ENCODE results near the gene NFATC3.

The NFATC3 gene

GRCh38 chr16:68274441-68274840, 189.3 kb downstream of the NFATC3 start:
- DNase-seq (ENCODE audit: low spot score): no peak

GRCh38 chr16:68275611-68276191, 190.5 kb downstream of the NFATC3 start:
- peak; percentile 32 for DNase-seq (ENCODE audit: low spot score)

- DNase-seq (ENCODE audit: low spot score): no peak
These were observed 191.1 kb downstream of the NFATC3 start for GRCh38 chr16:68276223-68276622.
